Measurements from ENCODE around the gene C3AR1. TPM values are rescaled to one million over a fixed set of nuclear protein-coding genes. Genes with fewer than 3 reads are reported as not detected.
"Not testable (repeated sequence)": the region's sequence is repeated elsewhere in the genome, so short reads cannot be mapped to it uniquely, and the experiment has no call there.

C3AR1 gene
- total RNA-seq, 1 donor from 2014 or later, result 7.1 TPM

GRCh38 chr12:8075935-8076334 is 9.8 kb upstream of the C3AR1 start:
- TF ChIP-seq EZH2 (IDR thresholded peaks at IDR 0.05; ENCODE audit: insufficient read depth, low read length) (no peak), CTCF (IDR thresholded peaks at IDR 0.05; ENCODE audit: insufficient read depth, low read depth, low read length) (no peak)
- H3K4me1 Mint-ChIP-seq (ENCODE audit: low read depth, unreplicated experiment), result peaks cover 6% of the 10 kb centered on the region
- H3K27me3 ChIP-seq (ENCODE audit: insufficient read depth, low read length), result no peaks in the 10 kb centered on the region
- no peak overlapping the region for H3K4me2 ChIP-seq (ENCODE audit: low read length)
- no peaks in the 10 kb centered on the region for H3K9me3 ChIP-seq (ENCODE audit: insufficient read depth, low read depth, low read length)
- no peak overlapping the region for H2AFZ ChIP-seq (ENCODE audit: low read depth, low read length)
- no peaks in the 10 kb centered on the region for H3K36me3 ChIP-seq (ENCODE audit: insufficient read depth, low read length)
- no peak overlapping the region for H3K4me3 Mint-ChIP-seq (ENCODE audit: unreplicated experiment)
- peaks cover 9% of the 10 kb centered on the region for H3K4me1 ChIP-seq (ENCODE audit: insufficient read depth, low read length)
- DNase-seq (ENCODE audit: low read depth), result no peak
- no peak overlapping the region for H3K27ac ChIP-seq (ENCODE audit: low read depth, low read length)
- H3K9me3 Mint-ChIP-seq (ENCODE audit: unreplicated experiment), result no peaks in the 10 kb centered on the region
- H3K4me3 ChIP-seq (ENCODE audit: insufficient read depth, low read depth, low read length), result no peak overlapping the region
- FAIRE-seq, result no peak
- H3K27me3 Mint-ChIP-seq (ENCODE audit: low read depth, unreplicated experiment), result no peaks in the 10 kb centered on the region
- H3K36me3 Mint-ChIP-seq (ENCODE audit: low read depth, unreplicated experiment), result no peaks in the 10 kb centered on the region
- H3K27ac Mint-ChIP-seq (ENCODE audit: unreplicated experiment), result no peak overlapping the region
- H3K79me2 ChIP-seq (ENCODE audit: insufficient read depth, low read length), result no peaks in the 10 kb centered on the region
- H3K9ac ChIP-seq (ENCODE audit: low read length), result no peak overlapping the region
- H4K20me1 ChIP-seq (ENCODE audit: insufficient read depth, low read length), result no peaks in the 10 kb centered on the region

GRCh38 chr12:8071820-8072219 is 5.7 kb upstream of the C3AR1 start:
- H3K27me3 Mint-ChIP-seq (ENCODE audit: low read depth, unreplicated experiment); H3K27ac ChIP-seq (ENCODE audit: low read depth, low read length); H2AFZ ChIP-seq (ENCODE audit: low read depth, low read length); H3K4me3 Mint-ChIP-seq (ENCODE audit: unreplicated experiment); H3K4me1 Mint-ChIP-seq (ENCODE audit: low read depth, unreplicated experiment); H3K36me3 ChIP-seq (ENCODE audit: insufficient read depth, low read length); H3K27me3 ChIP-seq (ENCODE audit: insufficient read depth, low read length); H3K9me3 ChIP-seq (ENCODE audit: insufficient read depth, low read depth, low read length); H3K4me2 ChIP-seq (ENCODE audit: low read length); DNase-seq (ENCODE audit: low read depth); H3K79me2 ChIP-seq (ENCODE audit: insufficient read depth, low read length); FAIRE-seq; H4K20me1 ChIP-seq (ENCODE audit: insufficient read depth, low read length); H3K4me3 ChIP-seq (ENCODE audit: insufficient read depth, low read depth, low read length); H3K27ac Mint-ChIP-seq (ENCODE audit: unreplicated experiment); H3K9me3 Mint-ChIP-seq (ENCODE audit: unreplicated experiment); H3K4me1 ChIP-seq (ENCODE audit: insufficient read depth, low read length); H3K36me3 Mint-ChIP-seq (ENCODE audit: low read depth, unreplicated experiment); H3K9ac ChIP-seq (ENCODE audit: low read length): not testable (repeated sequence)

GRCh38 chr12:8069582-8069981 is 3.4 kb upstream of the C3AR1 start:
- Mint-ChIP-seq H3K27ac (ENCODE audit: unreplicated experiment) (no peak overlapping the region), H3K4me1 (ENCODE audit: low read depth, unreplicated experiment) (peaks cover 10% of the 10 kb centered on the region), H3K9me3 (ENCODE audit: unreplicated experiment) (no peaks in the 10 kb centered on the region), H3K36me3 (ENCODE audit: low read depth, unreplicated experiment) (no peaks in the 10 kb centered on the region), H3K4me3 (ENCODE audit: unreplicated experiment) (no peak overlapping the region), H3K27me3 (ENCODE audit: low read depth, unreplicated experiment) (no peaks in the 10 kb centered on the region)
- Histone ChIP-seq H3K4me1 (ENCODE audit: insufficient read depth, low read length) (peaks cover 6% of the 10 kb centered on the region), H3K4me2 (ENCODE audit: low read length) (no peak overlapping the region), H3K9me3 (ENCODE audit: insufficient read depth, low read depth, low read length) (no peaks in the 10 kb centered on the region), H4K20me1 (ENCODE audit: insufficient read depth, low read length) (no peaks in the 10 kb centered on the region), H3K36me3 (ENCODE audit: insufficient read depth, low read length) (no peaks in the 10 kb centered on the region), H3K4me3 (ENCODE audit: insufficient read depth, low read depth, low read length) (no peak overlapping the region), H3K9ac (ENCODE audit: low read length) (no peak overlapping the region), H3K79me2 (ENCODE audit: insufficient read depth, low read length) (no peaks in the 10 kb centered on the region), H3K27ac (ENCODE audit: low read depth, low read length) (no peak overlapping the region), H2AFZ (ENCODE audit: low read depth, low read length) (no peak overlapping the region), H3K27me3 (ENCODE audit: insufficient read depth, low read length) (no peaks in the 10 kb centered on the region)
- no peak for DNase-seq (ENCODE audit: low read depth)
- no peak for FAIRE-seq
- TF ChIP-seq EZH2 (IDR thresholded peaks at IDR 0.05; ENCODE audit: insufficient read depth, low read length) (no peak), CTCF (IDR thresholded peaks at IDR 0.05; ENCODE audit: insufficient read depth, low read depth, low read length) (no peak)

Data from astrocyte (in vitro differentiated cells and primary cell).